Activated CD4-positive, CD25-positive, alpha-beta regulatory T cell treated with anti-CD3 and anti-CD28 coated beads, Interleukin-2, amount 50 U/mL, for 16 hours (primary cell): ENCODE measurements around the gene SLC16A2.

Source experiments
- DNase-seq: peaks from one replicate; pipeline ENCODE4 v3.0.0-alpha.2; 2020; ENCODE audit warnings: low read depth, low spot score

Gene SLC16A2

DNA sequence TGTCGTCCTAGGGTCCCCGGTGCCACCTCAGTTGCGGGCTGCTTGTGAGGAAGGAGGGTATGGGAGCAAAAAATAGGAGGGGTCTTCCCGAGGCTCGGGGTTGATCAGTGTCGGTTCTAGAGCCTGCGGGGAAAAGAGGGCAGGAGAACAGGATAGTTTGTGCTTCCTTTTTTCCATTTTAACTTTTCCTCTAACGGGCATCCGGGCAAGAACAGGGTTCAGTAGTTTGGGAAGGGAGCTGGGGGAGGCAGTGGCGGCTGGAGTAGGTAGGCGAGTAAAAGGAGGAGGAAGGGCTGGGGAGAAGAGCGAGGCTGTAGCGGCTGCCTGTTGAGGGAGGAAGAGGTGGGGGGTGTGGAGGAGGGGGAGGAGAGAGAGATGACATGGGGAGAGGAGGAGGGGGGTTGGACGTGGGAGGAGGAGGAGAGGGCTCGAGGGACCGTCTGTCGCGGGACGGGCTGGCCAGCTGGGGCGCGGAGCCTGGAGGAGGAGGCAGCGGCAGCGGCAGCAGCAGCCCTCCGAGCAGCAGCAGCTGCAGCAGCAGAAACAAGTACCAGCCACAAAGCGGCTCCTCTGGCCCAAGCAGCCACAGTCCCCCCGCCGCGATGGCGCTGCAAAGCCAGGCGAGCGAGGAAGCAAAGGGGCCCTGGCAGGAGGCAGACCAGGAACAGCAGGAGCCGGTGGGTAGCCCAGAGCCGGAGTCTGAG, at the start of gene SLC16A2:
Gene SLC16A2 (plus strand): TSS at position 458 of the 704 bp plus-strand sequence. CDS start 145 bp downstream, at position 603.
- DNase-seq, result no peak

DNA sequence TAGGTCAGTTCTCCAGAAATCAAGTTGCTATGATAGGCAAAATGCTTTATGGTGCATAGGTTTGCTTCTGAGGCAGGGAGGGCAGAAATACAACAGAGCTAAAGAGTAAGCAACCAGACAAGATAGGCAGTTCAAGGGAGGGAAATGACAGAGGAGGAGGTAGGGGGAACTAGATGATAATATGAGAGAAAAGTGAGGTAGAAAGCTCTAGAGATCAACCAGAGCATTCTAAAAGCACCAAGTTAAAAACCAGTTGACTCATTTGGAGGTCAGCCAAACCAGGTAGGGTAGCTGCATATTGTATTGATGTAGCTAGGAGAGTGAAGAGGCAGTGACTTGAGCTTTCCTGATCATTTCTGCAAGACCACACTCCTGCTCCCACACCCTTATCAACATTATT, 49.0 kb upstream of the SLC16A2 start:
- DNase-seq, result no peak

DNA sequence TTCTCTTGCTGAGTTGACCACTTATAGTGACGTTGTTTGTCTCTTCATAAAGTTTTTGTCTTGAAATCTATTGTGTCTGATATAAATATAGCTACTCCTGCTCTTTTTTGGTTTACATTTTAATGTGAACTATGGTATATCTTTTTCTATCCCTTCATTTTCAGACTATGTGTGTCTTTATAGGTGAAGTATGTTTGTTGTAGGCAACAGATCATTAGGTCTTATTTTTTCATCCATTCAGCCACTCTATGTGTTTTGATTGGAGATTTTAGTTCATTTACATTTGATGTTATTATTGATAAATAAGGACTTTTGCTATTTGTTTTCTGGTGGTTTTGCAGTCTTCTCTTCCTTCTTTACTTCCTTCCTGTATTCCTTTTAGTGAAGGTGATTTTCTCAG, 44.0 kb upstream of the SLC16A2 start:
- DNase-seq, result no peak

DNA sequence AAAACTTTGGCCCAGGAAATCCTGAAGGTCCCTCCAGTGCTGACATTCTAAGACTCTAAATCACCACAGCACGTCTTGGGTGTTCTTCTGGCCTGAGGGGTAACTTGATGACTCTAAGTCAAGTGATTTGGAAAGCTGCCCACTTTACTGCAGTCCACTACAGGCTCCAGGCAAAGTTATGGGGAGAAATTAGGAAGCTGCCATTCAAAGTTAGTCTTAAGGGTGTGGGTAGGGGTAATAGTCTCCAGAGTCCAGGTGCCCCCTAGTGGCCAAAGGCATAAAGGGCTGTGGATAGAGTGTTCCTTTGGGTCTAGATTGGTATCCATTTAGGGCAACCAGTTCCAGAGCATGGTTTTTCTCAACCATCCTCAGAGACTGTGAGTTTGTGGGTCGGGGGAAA, 38.7 kb upstream of the SLC16A2 start:
- peak; percentile 26 for DNase-seq

DNA sequence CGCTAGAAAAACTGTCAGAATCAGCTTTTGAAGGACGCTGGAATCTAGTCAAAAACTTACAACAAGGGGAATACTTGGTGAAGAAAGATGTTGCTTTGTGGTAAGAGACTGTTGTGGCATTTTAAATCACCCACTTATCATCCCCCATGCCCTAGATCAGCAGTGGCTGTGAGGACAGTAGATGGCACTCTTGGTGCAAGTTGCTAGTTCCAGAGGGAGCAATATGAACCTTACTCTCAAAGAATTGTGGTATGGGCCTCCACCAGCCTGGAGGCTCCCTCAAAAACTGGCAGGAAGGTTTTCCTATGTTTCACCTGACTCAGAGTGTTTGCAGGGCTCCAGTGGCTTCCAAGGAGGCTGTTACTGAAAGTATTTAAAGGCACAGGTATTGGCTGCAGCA, 37.7 kb upstream of the SLC16A2 start:
- no peak for DNase-seq

GRCh38 chrX:74389016-74389722, 32.1 kb upstream of the SLC16A2 start:
- DNase-seq, result no peak

GRCh38 chrX:74395556-74395955, 25.7 kb upstream of the SLC16A2 start:
- DNase-seq, result no peak

DNA sequence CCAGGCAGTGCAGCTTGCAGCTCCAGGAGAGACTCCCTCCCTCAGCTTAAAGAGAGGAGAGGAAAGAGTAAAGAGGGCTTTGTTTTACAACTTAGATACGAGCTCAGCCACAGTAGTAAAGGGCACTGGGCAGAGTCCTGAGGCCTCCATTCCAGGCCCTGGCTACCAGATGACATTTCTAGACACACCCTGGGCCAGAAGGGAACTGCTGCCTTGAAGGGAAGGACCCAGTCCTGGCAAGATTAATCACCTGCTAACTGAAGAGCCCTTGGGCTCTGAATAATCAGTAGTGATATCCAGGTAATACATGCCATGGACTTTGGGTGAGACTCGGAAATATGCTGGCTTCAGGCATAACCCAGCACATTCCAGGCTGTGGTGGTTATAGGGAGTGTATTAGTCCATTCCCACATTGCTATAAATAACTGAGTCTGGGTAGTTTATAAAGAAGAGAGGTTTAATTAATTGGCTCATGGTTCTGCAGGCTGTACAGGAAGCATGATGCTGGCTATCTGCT, 15.3 kb upstream of the SLC16A2 start:
- no peak for DNase-seq

DNA sequence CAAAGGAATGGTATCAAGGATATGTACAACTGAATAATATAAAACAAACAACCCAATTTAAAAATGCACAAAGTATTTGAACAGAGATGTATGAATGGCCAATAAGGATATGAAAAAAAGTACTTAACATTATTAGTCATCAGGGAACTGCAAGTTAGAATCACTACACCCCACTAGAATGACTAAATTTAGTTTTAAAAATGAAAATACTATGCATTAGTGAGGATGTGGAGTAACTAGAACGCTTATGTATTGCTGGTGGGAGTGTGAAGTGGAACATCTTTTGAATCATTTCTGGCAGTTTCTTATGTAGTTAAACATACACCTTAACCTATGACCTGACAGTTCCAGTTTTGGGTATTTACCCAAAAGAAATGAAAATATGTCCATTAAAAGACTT, 13.0 kb upstream of the SLC16A2 start:
- DNase-seq, result no peak

DNA sequence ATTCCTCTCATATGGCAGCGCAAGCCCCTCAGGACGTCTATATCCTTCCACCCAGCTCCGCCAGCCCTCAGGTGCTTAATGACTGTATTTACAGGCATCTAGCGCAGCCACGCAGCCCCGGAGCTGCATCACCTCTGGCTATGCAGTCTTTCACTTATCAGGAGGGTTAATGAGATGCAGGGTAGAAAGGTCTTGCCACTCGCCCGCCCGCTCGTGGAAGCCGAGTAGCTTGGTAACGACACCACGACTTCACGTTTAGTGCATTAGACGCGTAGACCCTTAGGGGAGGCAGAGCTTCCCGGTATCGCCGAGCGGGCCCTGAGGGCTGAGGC, 1.5 kb upstream of the SLC16A2 start:
- no peak for DNase-seq

GRCh38 chrX:74420196-74421035, 877 bp upstream of the SLC16A2 start:
- DNase-seq, result no peak

DNA sequence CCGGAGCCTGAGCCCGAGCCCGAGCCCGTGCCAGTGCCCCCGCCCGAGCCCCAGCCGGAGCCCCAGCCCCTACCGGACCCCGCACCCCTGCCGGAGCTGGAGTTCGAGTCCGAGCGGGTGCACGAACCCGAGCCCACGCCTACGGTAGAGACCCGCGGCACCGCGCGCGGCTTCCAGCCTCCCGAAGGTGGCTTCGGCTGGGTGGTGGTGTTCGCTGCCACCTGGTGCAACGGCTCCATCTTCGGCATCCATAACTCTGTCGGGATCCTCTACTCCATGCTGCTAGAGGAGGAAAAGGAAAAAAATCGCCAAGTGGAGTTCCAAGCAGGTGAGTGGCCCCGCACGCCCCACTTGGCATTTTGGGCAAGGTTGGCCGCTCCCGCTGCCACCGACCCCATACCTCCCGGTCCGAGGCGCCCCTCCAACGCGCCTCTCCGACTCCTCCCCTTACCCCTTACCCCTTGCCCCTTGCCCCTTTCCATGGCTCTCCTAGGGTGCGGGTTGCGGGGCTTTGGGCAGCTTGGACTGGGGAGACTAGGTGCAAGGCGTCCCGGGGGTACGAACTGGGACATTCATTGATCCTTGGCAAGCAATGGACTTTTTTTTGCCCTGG, 553 bp downstream of the SLC16A2 start:
- no peak for DNase-seq

GRCh38 chrX:74422576-74423288, 1.4 kb downstream of the SLC16A2 start:
- no peak for DNase-seq

GRCh38 chrX:74423289-74423998, 2.2 kb downstream of the SLC16A2 start:
- DNase-seq, result no peak

- no peak for DNase-seq
Measured at GRCh38 chrX:74426071-74426470, 4.8 kb downstream of the SLC16A2 start.

- DNase-seq, result no peak
Measured at GRCh38 chrX:74426615-74427014, 5.3 kb downstream of the SLC16A2 start.

- no peak for DNase-seq
Measured at GRCh38 chrX:74431797-74432196, 10.5 kb downstream of the SLC16A2 start.

DNA sequence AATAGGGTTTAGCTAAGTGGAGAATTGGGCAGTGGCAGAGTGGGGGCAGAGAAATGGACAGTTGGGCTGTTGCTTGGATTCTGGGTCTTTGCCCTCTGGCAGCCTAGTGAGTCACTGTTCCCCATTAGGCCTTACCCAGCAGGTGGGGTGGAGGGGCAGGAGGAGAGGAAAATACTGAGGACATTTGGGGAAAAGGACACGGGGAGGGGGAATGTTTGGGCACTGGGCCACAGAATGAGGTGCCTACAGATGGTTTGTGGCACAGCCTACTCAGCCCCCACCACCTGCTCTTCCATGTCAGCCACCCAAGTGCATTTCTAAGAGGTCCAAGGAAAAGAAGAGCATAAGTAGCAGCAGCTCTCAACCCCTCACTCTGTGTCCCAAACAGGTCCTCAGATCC, 13.0 kb downstream of the SLC16A2 start:
- no peak for DNase-seq

DNA sequence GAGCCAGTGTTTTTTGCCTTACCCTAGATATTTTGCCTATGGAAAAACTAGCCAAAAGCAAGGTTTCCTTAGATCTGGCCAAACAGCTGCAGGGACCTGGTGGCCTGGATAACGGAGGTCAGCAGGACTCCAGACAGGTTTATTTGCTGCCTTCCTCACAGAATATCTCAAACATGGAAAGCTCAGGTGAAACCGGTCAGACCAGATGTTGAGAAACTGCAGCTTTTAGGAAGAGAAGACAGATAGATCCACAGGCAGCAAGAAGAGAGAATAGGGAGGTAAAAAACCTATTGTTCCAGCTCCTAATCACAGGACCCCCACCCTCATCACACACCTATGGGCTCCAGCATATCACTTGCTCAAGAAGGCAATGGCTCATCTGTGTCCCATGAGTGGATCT, 16.2 kb downstream of the SLC16A2 start:
- no peak for DNase-seq

GRCh38 chrX:74438764-74439163, 17.5 kb downstream of the SLC16A2 start:
- DNase-seq, result no peak

GRCh38 chrX:74445099-74445498, 23.8 kb downstream of the SLC16A2 start:
- DNase-seq, result no peak
